Mucosa of stomach (tissue), 1 donor: Measurements from ENCODE around the gene PIGX.

Experiments used
- H3K27me3 ChIP-seq: one replicate; pipeline ENCODE4 v1.7.0; 2013; ENCODE audit warnings: mild to moderate bottlenecking, low read length; ENCODE audit not compliant: control insufficient read depth, insufficient read depth
- H3K36me3 ChIP-seq: one replicate; pipeline ENCODE4 v1.7.0; 2013; ENCODE audit warnings: low read length; ENCODE audit not compliant: control insufficient read depth, insufficient read depth
- H3K4me1 ChIP-seq: one replicate; pipeline ENCODE4 v1.7.0; 2013; ENCODE audit warnings: mild to moderate bottlenecking, low read length; ENCODE audit not compliant: control insufficient read depth, insufficient read depth
- H3K4me3 ChIP-seq: one replicate; pipeline ENCODE4 v1.7.0; 2013; ENCODE audit warnings: low read length
- H3K9ac ChIP-seq: one replicate; pipeline ENCODE4 v1.7.0; 2013; ENCODE audit warnings: mild to moderate bottlenecking, low read length, moderate library complexity
- H3K9me3 ChIP-seq: one replicate; pipeline ENCODE4 v1.7.0; 2013; ENCODE audit warnings: mild to moderate bottlenecking, low read length, moderate library complexity; ENCODE audit not compliant: control insufficient read depth
- donor health status: Pancreatic carcinoma.

The PIGX gene

GRCh38 chr3:196774848-196775422 is 62.8 kb downstream of the PIGX start:
- H3K9me3 ChIP-seq: no peaks in the 10 kb centered on the region
- H3K4me1 ChIP-seq: no peaks in the 10 kb centered on the region
- no peak overlapping the region for H3K4me3 ChIP-seq

DNA sequence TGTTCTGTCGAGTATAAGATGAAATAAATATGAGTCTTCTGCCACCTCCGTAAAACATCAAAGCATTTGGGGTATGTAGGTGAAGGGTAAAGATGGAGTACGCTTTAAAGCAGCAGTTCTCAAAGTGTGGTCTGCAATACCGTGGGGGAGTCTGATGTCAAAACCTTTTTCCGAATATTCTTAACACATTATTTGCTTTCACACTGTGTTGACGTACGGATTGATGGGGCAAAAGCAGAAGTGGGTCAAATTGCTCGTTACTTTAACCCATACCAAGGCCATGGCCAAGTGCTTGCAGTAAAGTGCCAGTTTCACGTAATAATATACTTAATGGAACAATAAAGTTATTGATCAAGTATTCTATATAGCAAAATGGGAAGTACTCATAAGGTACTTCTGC is 63.8 kb downstream of the PIGX start:
- H3K4me3 ChIP-seq: no peak overlapping the region
- H3K9ac ChIP-seq: no peak overlapping the region
- no peaks in the 10 kb centered on the region for H3K4me1 ChIP-seq
- H3K27me3 ChIP-seq: no peaks in the 10 kb centered on the region
- no peaks in the 10 kb centered on the region for H3K9me3 ChIP-seq
- H3K36me3 ChIP-seq: no peaks in the 10 kb centered on the region

More at GRCh38 chr3:196774848-196775422, 62.8 kb downstream of the PIGX start:
- no peak overlapping the region for H3K9ac ChIP-seq
- no peaks in the 10 kb centered on the region for H3K27me3 ChIP-seq
- no peaks in the 10 kb centered on the region for H3K36me3 ChIP-seq

DNA sequence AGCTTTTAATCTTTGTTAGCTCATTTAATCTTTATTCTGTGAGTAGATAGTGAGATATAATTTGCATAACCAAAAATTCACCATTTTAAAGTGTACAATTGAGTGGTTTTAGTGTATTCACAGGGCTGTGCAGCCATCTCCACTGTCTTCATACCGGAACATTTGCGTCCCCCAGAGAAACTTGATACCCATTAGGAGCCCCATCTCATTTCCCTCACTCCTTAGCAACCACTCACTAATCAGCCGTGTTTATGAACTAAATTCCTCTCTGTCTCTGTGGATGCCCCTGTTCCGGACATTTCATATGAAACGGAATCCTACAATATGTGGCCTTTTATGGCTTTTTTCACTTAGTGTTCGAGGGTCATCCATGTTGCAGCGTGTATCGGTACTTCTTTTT is 65.7 kb downstream of the PIGX start:
- H3K9me3 ChIP-seq: no peaks in the 10 kb centered on the region
- H3K36me3 ChIP-seq: no peaks in the 10 kb centered on the region
- H3K27me3 ChIP-seq: no peaks in the 10 kb centered on the region
- H3K9ac ChIP-seq: no peak overlapping the region
- no peaks in the 10 kb centered on the region for H3K4me1 ChIP-seq
- H3K4me3 ChIP-seq: no peak overlapping the region

DNA sequence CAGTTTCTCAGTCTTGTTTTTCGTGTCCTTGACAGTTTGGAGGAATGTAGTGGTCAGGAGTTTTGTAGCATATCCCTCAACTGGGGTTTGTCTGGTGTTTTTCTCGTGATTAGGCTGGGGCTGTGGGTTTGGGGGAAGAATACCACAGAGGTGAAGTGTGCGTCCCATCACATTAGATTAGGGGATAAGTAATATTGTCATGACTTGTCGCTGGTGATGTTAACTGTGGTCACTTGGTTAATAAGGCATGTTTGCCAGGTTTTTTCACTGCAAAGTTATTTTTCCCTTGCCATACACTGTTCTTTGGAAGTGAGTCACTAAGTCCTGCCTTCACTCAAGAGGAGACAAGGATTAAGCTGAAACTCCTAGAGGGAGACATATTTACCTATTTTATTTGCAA is 66.6 kb downstream of the PIGX start:
- no peak overlapping the region for H3K9ac ChIP-seq

DNA sequence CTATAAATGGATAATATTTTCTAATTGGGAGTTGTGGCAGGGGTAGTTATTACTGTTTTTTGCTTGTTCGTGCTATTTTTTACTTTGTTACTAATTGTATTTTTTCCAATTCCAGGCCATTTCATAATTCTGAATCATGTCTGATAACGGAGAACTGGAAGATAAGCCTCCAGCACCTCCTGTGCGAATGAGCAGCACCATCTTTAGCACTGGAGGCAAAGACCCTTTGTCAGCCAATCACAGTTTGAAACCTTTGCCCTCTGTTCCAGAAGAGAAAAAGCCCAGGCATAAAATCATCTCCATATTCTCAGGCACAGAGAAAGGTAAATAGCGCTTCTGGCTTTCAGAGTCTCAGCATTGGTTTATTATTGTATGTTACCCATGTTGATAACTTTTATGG is 70.3 kb downstream of the PIGX start:
- Histone ChIP-seq H3K9ac (no peak overlapping the region), H3K27me3 (no peaks in the 10 kb centered on the region), H3K4me3 (no peak overlapping the region), H3K9me3 (no peaks in the 10 kb centered on the region), H3K4me1 (no peaks in the 10 kb centered on the region), H3K36me3 (no peaks in the 10 kb centered on the region)

More for the DNA sequence above, 66.6 kb downstream of the PIGX start:
- Histone ChIP-seq H3K4me1 (no peaks in the 10 kb centered on the region), H3K4me3 (no peak overlapping the region), H3K27me3 (no peaks in the 10 kb centered on the region), H3K36me3 (no peaks in the 10 kb centered on the region), H3K9me3 (no peaks in the 10 kb centered on the region)
